Ecto neural progenitor cell (in vitro differentiated cells): ENCODE data around the gene SYTL2.

Experiments used
- DNase-seq: peaks from one replicate; pipeline ENCODE4 v3.0.0-alpha.2; 2018; ENCODE audit warnings: low spot score

The SYTL2 gene

GRCh38 chr11:85647604-85648299, 163.2 kb downstream of the SYTL2 start, which contains the start of gene TMEM126A:
Gene TMEM126A (plus strand): TSS chr11:85647967. CDS start chr11:85650256, 2,289 bp downstream.
- DNase-seq, result peak; percentile 93

DNA sequence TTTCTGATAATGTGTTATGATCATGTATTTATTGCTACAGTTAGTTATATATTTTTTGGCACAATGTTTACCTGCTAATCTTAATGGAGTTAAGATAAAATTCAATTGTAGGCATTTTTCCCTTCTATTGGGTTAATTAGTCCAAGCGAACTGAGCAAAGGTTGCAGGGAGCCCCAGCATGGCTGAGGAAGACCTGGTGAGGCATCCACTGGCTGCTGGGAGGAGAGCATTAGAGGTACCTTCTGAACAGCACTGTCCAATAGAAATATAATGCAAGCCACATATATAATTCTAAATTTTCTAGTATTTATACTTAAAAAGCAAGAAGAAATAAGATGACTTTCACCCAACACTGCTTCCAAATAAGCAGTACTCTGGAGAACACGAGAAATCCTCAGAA, 163.9 kb downstream of the SYTL2 start:
- DNase-seq, result no peak
